ENCODE results near the gene FOXJ3. TPM values are rescaled to one million over a fixed set of nuclear protein-coding genes. Genes with fewer than 3 reads are reported as not detected.

Gene FOXJ3
- total and polyA plus RNA-seq, 2 of the 4 experiments (the other 2 are of a cell fraction): 16.7 to 30.5 TPM

DNA sequence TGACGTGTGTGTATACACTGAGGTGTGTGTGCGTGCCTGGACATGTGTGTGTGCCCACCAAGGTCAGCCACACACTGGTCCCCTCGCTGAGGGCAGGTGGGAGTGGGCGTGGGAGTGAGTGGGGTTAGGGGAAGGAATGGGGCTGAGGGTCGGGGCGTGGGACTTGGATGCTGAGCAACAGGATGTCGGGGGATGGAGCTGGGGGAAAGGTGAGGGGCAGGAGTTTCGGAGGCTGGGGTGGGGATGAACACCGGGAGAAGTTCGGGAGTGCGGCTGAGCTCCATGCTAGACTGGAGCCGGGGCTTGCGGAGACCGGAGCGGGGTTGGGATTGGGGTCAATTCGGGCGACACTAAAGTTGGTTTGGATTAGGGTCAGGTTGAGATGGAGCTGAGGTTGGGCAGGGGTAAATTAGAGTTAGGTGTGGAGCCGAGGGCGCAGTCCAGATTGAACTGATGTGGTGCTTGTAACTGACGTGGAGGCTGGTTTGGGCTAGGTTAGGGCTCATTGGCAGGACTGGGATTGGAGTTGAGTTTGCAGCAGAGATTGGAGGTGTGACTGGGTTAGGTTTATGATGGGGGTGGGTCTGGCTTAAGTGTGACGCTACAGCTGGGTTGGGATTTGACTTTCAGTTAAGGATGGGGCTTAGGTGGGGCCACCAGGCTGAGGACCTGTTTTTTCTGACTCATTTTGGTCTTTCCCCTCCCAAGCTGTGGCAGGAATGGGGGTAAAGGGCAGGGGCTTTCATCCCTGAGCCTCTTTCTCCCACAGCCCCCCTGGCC lies 167.2 kb downstream of the FOXJ3 start:
- dilution Hi-C loops (cut with HindIII; ENCODE audit: low sequenced_read_pairs, unreplicated experiment): no loop called here
- Histone ChIP-seq H4K8ac (ENCODE audit: low read depth in 2 of 2, low read length in 2 of 2) (no peak overlapping the region), H3K9me3 (ENCODE audit: control insufficient read depth, insufficient read depth, low read length) (no peaks in the 10 kb centered on the region; the same call in 1 of the 2 replicates), H3K4me1 (ENCODE audit: control insufficient read depth, insufficient read depth, low read length) (peaks cover 3% of the 10 kb centered on the region; the same call in 1 of the 2 replicates), H3K27me3 (ENCODE audit: control insufficient read depth, insufficient read depth, low read length) (no peaks in the 10 kb centered on the region; the same call in 1 of the 2 replicates), H3K56ac (ENCODE audit: extremely low read depth, insufficient read depth, low read length) (no peak overlapping the region), H4K91ac (ENCODE audit: insufficient read depth, low read depth, low read length) (no peak overlapping the region), H3K9ac (ENCODE audit: low read depth, low read length) (no peak overlapping the region), H3K14ac (replicated peaks; ENCODE audit: low read depth, low read length) (no peak overlapping the region), H2AK5ac (ENCODE audit: low read depth, low read length) (no peak overlapping the region), H3K27ac (ENCODE audit: insufficient read depth, low read length) (no peak overlapping the region), H3K79me1 (ENCODE audit: low read depth in 1 of 2, low read length in 2 of 2) (no peaks in the 10 kb centered on the region), H3K9me1 (ENCODE audit: insufficient read depth, low read length) (peaks cover 3% of the 10 kb centered on the region; the same call in 1 of the 2 replicates), H2AK9ac (replicated peaks; ENCODE audit: low read depth, low read length, poor library complexity) (peak overlapping the region; percentile 3), H3K18ac (ENCODE audit: low read depth, low read length) (no peak overlapping the region), H3K4ac (ENCODE audit: low read depth, low read length) (no peak overlapping the region), H3K23ac (ENCODE audit: low read depth, low read length) (no peak overlapping the region), H2BK5ac (ENCODE audit: low read depth, low read length, poor library complexity, severe bottlenecking) (no peak overlapping the region), H3K4me3 (ENCODE audit: insufficient read depth, low read depth, low read length) (no peak overlapping the region), H4K20me1 (ENCODE audit: insufficient read depth, low read length) (no peaks in the 10 kb centered on the region), H2BK20ac (ENCODE audit: low read depth, low read length) (no peak overlapping the region), H3K36me3 (ENCODE audit: control insufficient read depth, insufficient read depth, low read length) (no peaks in the 10 kb centered on the region), H3K4me2 (ENCODE audit: low read depth, low read length) (no peak overlapping the region), H2BK15ac (ENCODE audit: low read depth, low read length) (no peak overlapping the region), H4K5ac (ENCODE audit: low read depth, low read length) (no peak overlapping the region), H2BK120ac (ENCODE audit: low read depth, low read length) (no peak overlapping the region), H2AFZ (replicated peaks; ENCODE audit: low read length, poor library complexity) (no peak overlapping the region)
- in situ Hi-C loops (cut with MboI; ENCODE audit: low sequenced_read_pairs): no loop called here
- ATAC-seq (ENCODE audit: low read depth) (no peak), DNase-seq (no peak)
- POLR2A ChIA-PET (ENCODE audit: unreplicated experiment): no interaction called here
- intact Hi-C loops (cut with micrococcal nuclease): no loop called here
- CTCF ChIA-PET: no interaction called here
- WGBS, 2 experiments (ENCODE audit: extremely low coverage in 2 of 2, insufficient read length in 1 of 2): 85% methylated on average over 12 of the region's 21 CpGs; no CpG with 5 or more reads in 1 of the 2 experiments
- no TSS peak for BruUV-seq (replicated peaks)
- TF ChIP-seq CEBPB (IDR thresholded peaks at IDR 0.05; ENCODE audit: low read depth, low read length): no peak
- TF ChIP-seq RAD21 (IDR thresholded peaks at IDR 0.05; ENCODE audit: low read length): no peak
- TF ChIP-seq BHLHE40 (IDR thresholded peaks at IDR 0.05; ENCODE audit: low read depth, low read length): no peak
- no peak for TF ChIP-seq MAFK (IDR thresholded peaks at IDR 0.05; ENCODE audit: low read depth, low read length)
- TF ChIP-seq, protein P1, sequence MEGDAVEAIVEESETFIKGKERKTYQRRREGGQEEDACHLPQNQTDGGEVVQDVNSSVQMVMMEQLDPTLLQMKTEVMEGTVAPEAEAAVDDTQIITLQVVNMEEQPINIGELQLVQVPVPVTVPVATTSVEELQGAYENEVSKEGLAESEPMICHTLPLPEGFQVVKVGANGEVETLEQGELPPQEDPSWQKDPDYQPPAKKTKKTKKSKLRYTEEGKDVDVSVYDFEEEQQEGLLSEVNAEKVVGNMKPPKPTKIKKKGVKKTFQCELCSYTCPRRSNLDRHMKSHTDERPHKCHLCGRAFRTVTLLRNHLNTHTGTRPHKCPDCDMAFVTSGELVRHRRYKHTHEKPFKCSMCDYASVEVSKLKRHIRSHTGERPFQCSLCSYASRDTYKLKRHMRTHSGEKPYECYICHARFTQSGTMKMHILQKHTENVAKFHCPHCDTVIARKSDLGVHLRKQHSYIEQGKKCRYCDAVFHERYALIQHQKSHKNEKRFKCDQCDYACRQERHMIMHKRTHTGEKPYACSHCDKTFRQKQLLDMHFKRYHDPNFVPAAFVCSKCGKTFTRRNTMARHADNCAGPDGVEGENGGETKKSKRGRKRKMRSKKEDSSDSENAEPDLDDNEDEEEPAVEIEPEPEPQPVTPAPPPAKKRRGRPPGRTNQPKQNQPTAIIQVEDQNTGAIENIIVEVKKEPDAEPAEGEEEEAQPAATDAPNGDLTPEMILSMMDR (conservative IDR thresholded peaks at IDR 0.05; ENCODE audit: low read depth, low read length): no peak
- no peak for TF ChIP-seq NFE2L2 (IDR thresholded peaks at IDR 0.05; ENCODE audit: low read depth, low read length)
- no peak for TF ChIP-seq MAZ (IDR thresholded peaks at IDR 0.05; ENCODE audit: borderline replicate concordance, low read depth, low read length)
- no peak for TF ChIP-seq MXI1 (IDR thresholded peaks at IDR 0.05; ENCODE audit: borderline replicate concordance, low read depth, low read length)
- TF ChIP-seq CHD1 (IDR thresholded peaks at IDR 0.05; ENCODE audit: low read depth, low read length): no peak
- no peak for TF ChIP-seq POLR2A (IDR thresholded peaks at IDR 0.05; ENCODE audit: low read depth, low read length)
- TF ChIP-seq RFX5 (IDR thresholded peaks at IDR 0.05; ENCODE audit: low read depth, low read length): no peak
- TF ChIP-seq RCOR1 (IDR thresholded peaks at IDR 0.05; ENCODE audit: insufficient replicate concordance, low read length): no peak
- no peak for TF ChIP-seq SMC3 (IDR thresholded peaks at IDR 0.05; ENCODE audit: low read depth, low read length)
- TF ChIP-seq, protein P2, sequence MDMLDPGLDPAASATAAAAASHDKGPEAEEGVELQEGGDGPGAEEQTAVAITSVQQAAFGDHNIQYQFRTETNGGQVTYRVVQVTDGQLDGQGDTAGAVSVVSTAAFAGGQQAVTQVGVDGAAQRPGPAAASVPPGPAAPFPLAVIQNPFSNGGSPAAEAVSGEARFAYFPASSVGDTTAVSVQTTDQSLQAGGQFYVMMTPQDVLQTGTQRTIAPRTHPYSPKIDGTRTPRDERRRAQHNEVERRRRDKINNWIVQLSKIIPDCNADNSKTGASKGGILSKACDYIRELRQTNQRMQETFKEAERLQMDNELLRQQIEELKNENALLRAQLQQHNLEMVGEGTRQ (IDR thresholded peaks at IDR 0.05; ENCODE audit: low read depth, low read length): no peak
- TF ChIP-seq, protein P3, sequence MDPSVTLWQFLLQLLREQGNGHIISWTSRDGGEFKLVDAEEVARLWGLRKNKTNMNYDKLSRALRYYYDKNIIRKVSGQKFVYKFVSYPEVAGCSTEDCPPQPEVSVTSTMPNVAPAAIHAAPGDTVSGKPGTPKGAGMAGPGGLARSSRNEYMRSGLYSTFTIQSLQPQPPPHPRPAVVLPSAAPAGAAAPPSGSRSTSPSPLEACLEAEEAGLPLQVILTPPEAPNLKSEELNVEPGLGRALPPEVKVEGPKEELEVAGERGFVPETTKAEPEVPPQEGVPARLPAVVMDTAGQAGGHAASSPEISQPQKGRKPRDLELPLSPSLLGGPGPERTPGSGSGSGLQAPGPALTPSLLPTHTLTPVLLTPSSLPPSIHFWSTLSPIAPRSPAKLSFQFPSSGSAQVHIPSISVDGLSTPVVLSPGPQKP (IDR thresholded peaks at IDR 0.05; ENCODE audit: borderline replicate concordance, low read depth, low read length): no peak

Data from IMR-90 (cell line).